ENCODE measurements around the gene CYFIP2.

CYFIP2 gene

DNA sequence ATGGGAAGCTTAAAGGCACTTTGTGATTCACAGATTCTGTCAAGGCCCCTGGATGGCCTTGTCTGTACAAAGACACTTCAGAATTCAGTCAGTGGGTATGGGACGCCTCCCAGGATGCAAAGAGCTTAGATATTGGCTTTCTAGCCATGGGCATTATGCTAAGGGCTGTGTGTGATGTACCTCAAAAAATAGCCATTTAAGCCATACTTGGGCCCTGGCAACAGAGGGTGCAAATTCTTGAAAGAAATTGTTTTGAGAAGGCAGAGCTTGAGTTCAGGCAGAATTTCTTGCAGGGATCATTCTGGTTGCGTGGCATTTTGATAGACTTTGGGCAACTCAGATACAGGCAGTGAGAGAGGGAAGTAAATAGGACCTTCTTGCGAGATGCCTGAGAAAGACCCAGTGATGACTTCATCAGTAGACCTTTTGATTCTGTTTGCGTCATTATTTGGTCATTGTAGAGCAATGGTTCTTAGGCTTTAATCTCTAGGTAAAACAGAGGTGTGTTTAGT lies 3.9 kb downstream of the CYFIP2 start:
- no peak overlapping the region for H3K4me3 ChIP-seq (ENCODE audit: low read depth, low read length)
- TF ChIP-seq, protein P1, sequence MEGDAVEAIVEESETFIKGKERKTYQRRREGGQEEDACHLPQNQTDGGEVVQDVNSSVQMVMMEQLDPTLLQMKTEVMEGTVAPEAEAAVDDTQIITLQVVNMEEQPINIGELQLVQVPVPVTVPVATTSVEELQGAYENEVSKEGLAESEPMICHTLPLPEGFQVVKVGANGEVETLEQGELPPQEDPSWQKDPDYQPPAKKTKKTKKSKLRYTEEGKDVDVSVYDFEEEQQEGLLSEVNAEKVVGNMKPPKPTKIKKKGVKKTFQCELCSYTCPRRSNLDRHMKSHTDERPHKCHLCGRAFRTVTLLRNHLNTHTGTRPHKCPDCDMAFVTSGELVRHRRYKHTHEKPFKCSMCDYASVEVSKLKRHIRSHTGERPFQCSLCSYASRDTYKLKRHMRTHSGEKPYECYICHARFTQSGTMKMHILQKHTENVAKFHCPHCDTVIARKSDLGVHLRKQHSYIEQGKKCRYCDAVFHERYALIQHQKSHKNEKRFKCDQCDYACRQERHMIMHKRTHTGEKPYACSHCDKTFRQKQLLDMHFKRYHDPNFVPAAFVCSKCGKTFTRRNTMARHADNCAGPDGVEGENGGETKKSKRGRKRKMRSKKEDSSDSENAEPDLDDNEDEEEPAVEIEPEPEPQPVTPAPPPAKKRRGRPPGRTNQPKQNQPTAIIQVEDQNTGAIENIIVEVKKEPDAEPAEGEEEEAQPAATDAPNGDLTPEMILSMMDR (IDR thresholded peaks at IDR 0.05; ENCODE audit: low read depth, low read length) = no peak

DNA sequence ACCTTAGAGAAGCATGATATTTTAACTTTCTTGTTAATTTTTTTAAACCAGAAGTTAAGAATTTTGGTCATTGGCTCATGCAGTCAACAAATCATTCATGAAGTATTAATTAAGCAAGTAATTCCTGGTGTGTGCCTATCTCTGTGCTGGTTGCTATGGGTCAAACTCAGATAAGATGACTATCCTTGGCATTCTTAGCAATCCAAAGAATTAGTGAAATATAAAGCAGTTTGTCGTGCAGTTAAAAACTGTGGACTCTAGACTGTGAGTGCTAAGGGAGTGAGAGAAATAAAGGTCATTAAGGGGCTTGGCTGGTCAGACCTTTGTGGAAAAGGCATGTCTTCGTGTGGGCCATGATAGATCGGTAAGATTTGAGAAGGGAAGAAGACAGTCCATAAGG lies 4.8 kb downstream of the CYFIP2 start:
- H3K4me3 ChIP-seq (ENCODE audit: low read depth, low read length) = no peak overlapping the region
- TF ChIP-seq, protein P1 (IDR thresholded peaks at IDR 0.05; ENCODE audit: low read depth, low read length) = no peak

DNA sequence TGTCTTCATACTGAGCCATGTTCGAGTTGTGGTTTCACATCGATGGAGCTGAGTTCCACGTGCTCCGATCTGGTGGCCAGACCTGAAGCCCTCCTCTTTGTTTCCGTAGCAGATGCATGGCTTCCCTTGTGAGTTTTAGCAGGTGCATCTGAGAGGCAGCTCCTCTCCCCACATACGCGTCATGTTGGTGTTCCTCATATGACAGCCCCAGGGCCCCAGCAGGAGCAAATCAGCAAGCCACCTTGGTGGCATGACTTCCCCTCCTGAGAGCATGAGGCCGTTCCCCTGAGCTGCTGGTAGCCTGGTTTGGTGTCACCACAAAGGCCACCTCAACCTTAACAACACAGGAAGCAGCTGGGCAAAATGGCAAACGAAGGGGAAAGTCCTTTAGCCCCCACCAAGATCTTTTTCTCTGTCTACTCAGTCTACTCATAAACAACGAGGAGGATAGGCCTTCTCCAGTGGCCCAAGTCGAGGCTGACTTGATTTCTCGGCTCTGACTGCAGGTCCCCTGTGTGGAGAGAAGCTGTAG lies 5.9 kb downstream of the CYFIP2 start:
- TF ChIP-seq, protein P1 (IDR thresholded peaks at IDR 0.05; ENCODE audit: low read depth, low read length) = no peak
- H3K4me3 ChIP-seq (ENCODE audit: low read depth, low read length) = no peak overlapping the region

DNA sequence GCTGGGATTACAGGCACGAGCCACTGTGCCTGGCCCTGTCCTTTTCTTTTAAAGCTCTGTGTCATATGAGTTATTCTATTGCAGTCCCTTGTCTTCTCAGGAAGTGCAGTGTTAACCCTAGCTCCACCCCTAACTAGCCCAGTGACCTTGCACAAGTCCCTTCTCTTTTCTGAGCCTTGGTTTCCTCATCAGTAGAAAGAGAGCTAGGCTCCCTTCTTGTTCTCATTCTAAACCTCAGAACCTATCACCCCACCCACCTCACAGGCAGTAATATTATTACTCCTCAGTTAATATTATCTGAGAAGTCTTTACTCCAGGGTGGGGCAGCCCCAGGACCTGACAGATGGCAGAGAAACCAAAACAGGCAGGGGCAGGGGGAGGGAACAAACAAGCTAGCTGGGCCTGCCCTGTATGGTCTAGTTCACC lies 7.2 kb downstream of the CYFIP2 start:
- H3K4me3 ChIP-seq (ENCODE audit: low read depth, low read length) = no peak overlapping the region
- TF ChIP-seq, protein P1 (IDR thresholded peaks at IDR 0.05; ENCODE audit: low read depth, low read length) = no peak

DNA sequence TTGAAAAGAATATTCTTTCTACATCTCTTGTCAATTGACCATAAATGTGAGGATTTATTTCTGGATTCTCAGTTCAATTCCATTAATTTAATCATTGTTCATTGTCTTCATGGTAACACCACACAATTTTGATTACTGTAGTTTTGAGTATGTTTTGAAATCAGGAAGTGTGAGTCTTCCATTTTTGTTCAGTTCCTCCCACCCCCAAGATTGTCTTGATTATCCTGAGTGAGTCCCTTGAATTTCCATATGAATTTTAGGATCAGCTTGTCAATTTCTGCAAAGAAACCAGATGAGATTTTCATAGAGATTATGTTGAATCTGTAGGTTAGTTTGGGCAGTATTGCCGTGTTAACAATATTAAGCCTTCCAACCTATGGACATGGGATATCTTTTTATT lies 9.5 kb downstream of the CYFIP2 start:
- TF ChIP-seq, protein P1 (IDR thresholded peaks at IDR 0.05; ENCODE audit: low read depth, low read length) = no peak
- no peak overlapping the region for H3K4me3 ChIP-seq (ENCODE audit: low read depth, low read length)

DNA sequence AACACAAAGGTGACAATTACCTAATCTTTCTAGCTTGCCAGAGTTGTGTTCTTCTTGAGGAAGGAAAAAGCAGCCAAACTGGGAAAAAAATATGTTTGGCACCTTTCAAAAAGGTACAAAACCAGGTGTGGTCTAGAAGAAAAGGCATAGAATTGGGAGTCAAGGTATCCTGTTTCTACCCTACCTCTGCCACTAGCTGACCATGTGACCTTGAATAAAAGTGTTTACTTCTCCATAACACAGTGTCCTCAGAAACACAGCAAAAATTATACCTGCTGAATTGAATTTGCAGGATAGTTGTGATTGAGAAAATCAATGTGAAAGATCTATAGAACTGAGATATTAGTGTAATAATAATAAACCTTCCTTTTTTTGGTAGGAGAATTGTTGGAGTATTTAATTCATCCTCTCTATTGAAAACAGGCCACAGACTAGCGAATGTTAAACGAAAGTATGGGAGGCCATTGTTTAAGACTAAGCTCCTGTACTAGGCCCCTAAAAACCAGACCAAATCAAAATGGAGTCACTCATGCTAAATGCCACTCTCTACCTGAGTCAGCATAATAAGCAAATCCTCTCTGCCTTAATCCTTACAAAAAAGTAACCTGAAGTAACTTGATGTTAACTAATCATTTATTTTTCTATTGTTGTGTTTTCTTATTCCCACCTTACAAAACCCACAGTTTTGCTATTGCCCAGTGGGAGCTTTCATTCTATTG lies 12.6 kb downstream of the CYFIP2 start:
- TF ChIP-seq, protein P1 (IDR thresholded peaks at IDR 0.05; ENCODE audit: low read depth, low read length) = no peak
- H3K4me3 ChIP-seq (ENCODE audit: low read depth, low read length) = no peak overlapping the region

DNA sequence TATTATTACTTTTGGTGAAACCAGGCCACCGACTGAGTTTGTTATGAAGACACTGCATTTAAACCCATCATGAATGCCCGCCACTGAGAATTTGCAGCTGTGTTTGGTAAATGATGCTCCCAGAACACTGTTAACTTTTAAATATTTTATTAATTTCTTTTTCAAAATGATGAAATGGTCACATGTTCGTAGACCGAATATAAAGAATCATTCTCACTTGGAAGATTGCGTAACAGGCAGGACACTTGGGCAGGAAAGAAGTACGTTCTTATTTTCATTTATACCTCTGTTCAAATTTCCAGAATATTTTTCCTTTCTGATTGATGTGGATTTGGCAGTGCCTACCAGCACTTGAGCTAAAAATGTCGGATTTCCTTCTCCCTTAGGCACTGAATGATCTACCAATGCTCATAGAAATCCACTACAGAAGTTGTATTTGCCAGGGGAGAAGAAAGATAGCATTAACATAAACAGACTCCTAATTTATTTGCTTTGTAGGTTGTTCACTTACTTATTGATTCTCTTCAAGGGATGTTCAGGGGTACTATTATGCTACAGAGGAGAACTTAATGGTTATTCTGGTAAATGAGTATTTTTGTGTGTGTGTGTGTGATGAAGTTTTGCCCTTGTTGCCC lies 13.8 kb downstream of the CYFIP2 start:
- no peak overlapping the region for H3K4me3 ChIP-seq (ENCODE audit: low read depth, low read length)
- TF ChIP-seq, protein P1 (IDR thresholded peaks at IDR 0.05; ENCODE audit: low read depth, low read length) = no peak
